IPS-18c (cell line): ENCODE results near the gene MATK.

ENCODE experiments used
- H3K4me3 ChIP-seq: 2 replicates; pipeline ENCODE4 v1.7.0; 2013; ENCODE audit warnings: low read depth, mild to moderate bottlenecking, low read length, moderate library complexity; ENCODE audit not compliant: insufficient read depth
- H3K9me3 ChIP-seq: one replicate; pipeline ENCODE4 v1.6.1; 2013; ENCODE audit warnings: mild to moderate bottlenecking, low read length, moderate library complexity; ENCODE audit not compliant: control insufficient read depth, insufficient read depth

MATK gene

GRCh38 chr19:3785938-3786824 lies at the start of gene MATK:
Gene MATK, minus strand, starts transcription at chr19:3786381. Its CDS starts 1,246 bp downstream, at chr19:3785135.
- peak within 1 kb of the TSS; percentile 70 for H3K4me3 ChIP-seq

GRCh38 chr19:3835055-3835435 lies 48.9 kb upstream of the MATK start:
- no peak overlapping the region for H3K4me3 ChIP-seq

More at GRCh38 chr19:3785938-3786824, at the start of gene MATK:
- H3K9me3 ChIP-seq = no peaks in the 10 kb centered on the region

GRCh38 chr19:3834349-3835054 lies 48.3 kb upstream of the MATK start:
- Histone ChIP-seq H3K4me3 (no peak overlapping the region), H3K9me3 (no peaks in the 10 kb centered on the region)

More at GRCh38 chr19:3835055-3835435, 48.9 kb upstream of the MATK start:
- H3K9me3 ChIP-seq = no peaks in the 10 kb centered on the region

- Histone ChIP-seq H3K4me3 (no peak overlapping the region), H3K9me3 (no peaks in the 10 kb centered on the region)
Measured at GRCh38 chr19:3833578-3834348, 47.6 kb upstream of the MATK start.

- no peak overlapping the region for H3K4me3 ChIP-seq
- H3K9me3 ChIP-seq = no peaks in the 10 kb centered on the region
Measured at GRCh38 chr19:3832001-3832400, 45.8 kb upstream of the MATK start.

GRCh38 chr19:3831601-3832000 lies 45.4 kb upstream of the MATK start:
- no peak overlapping the region for H3K4me3 ChIP-seq
- H3K9me3 ChIP-seq = no peaks in the 10 kb centered on the region

- Histone ChIP-seq H3K4me3 (no peak overlapping the region), H3K9me3 (no peaks in the 10 kb centered on the region)
Measured at GRCh38 chr19:3830621-3831589, 44.7 kb upstream of the MATK start.

GRCh38 chr19:3827306-3827705 lies 41.1 kb upstream of the MATK start:
- Histone ChIP-seq H3K4me3 (no peak overlapping the region), H3K9me3 (no peaks in the 10 kb centered on the region)

GRCh38 chr19:3826163-3826562 lies 40.0 kb upstream of the MATK start:
- H3K4me3 ChIP-seq = no peak overlapping the region
- H3K9me3 ChIP-seq = no peaks in the 10 kb centered on the region

GRCh38 chr19:3825286-3825956 lies 39.2 kb upstream of the MATK start:
- Histone ChIP-seq H3K9me3 (no peaks in the 10 kb centered on the region), H3K4me3 (no peak overlapping the region)

GRCh38 chr19:3823350-3823713 lies 37.2 kb upstream of the MATK start:
- Histone ChIP-seq H3K4me3 (no peak overlapping the region), H3K9me3 (no peaks in the 10 kb centered on the region)

- no peaks in the 10 kb centered on the region for H3K9me3 ChIP-seq
- H3K4me3 ChIP-seq = no peak overlapping the region
Measured at GRCh38 chr19:3822683-3823349, 36.6 kb upstream of the MATK start.

GRCh38 chr19:3821857-3822364 lies 35.7 kb upstream of the MATK start:
- no peaks in the 10 kb centered on the region for H3K9me3 ChIP-seq
- H3K4me3 ChIP-seq = no peak overlapping the region

GRCh38 chr19:3821156-3821555 lies 35.0 kb upstream of the MATK start:
- Histone ChIP-seq H3K9me3 (no peaks in the 10 kb centered on the region), H3K4me3 (no peak overlapping the region)

GRCh38 chr19:3819989-3820388 lies 33.8 kb upstream of the MATK start:
- Histone ChIP-seq H3K4me3 (no peak overlapping the region), H3K9me3 (no peaks in the 10 kb centered on the region)
